GM10847 (cell line): ENCODE results near the gene MAN2C1.

Experiments used
- POLR2A ChIP-seq: IDR thresholded peaks from 2 replicates; pipeline ENCODE4 v1.6.1; 2011; ENCODE audit not compliant: insufficient read length; ENCODE audit errors: extremely low read depth

The MAN2C1 gene

DNA sequence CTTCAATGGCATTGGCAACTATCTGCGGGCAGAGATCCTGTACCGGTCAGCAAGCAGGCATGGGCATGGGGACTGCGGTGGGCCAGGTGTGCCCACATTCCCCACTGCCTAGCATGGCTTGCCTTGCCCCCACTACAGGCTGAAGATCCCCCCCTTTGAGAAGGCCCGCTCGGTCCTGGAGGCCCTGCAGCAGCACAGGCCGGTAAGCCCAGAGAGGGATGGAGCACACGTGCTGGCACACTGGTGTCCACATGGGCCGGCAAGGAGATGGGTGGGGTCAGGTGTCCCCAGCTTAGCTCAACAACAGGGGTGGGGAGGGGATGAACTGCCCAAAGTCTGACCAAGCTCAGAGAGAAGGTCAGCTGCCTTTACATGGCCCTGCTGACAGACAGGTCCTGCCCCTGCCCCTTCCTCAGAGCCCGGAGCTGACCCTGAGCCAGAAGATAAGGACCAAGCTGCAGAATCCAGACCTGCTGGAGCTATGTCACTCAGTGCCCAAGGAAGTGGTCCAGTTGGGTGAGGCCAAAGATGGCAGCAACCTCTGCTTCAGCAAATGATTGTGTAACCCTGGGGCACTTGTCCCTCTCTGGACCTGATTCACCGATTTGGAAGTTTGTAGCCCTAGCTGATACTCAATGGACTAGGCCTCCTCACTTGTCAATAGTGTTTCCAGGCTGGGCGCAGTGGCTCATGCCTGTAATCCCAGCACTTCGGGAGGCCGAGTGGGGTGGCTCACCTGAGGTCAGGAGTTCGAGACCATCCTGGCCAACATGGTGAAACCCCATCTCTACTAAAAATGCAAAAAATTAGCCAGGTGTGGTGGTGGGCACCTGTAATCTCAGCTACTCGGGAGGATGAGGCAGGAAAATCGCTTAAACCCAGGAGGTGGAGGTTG, 16.0 kb downstream of the MAN2C1 start:
- TF ChIP-seq POLR2A: no peak

- no peak for TF ChIP-seq POLR2A
These were observed 17.6 kb downstream of the MAN2C1 start for GRCh38 chr15:75350601-75351361.

DNA sequence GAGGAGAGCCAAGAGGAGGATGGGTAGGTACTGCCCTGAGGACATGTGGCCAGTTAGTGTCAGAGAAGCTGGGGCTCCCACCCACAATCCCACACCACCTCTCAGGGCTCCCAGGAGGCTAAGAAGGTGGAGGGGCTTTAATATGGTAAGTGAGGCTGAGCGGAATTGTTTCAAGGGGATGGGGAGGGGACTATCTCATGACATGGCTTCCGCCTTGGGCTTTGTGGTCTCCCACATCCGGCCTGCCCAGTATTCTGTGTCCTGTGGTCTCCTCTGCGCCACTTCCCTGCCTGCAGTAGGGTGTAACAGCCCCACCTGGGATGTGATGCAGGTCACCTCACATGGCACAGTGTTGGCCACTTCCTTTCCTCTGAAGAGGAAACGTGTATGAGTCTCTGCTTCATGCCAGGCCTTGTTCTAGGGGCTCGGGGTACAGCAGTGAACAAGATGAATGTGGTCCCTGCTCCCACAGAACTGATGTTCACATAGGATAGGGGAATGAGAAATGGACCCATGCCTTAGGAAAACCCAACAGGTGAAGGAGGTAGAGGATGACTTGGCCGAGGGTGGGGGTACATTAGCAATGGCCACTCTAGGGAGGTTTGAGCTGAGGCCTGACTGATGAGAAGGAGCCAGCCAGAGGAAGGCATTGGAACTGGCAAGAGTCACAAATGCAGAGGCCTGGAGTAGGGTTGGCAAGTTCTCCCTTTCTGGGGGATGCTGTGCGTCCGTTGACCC, 18.4 kb downstream of the MAN2C1 start:
- TF ChIP-seq POLR2A: no peak

- TF ChIP-seq POLR2A: no peak
These were observed 19.7 kb downstream of the MAN2C1 start for GRCh38 chr15:75348562-75349350.

DNA sequence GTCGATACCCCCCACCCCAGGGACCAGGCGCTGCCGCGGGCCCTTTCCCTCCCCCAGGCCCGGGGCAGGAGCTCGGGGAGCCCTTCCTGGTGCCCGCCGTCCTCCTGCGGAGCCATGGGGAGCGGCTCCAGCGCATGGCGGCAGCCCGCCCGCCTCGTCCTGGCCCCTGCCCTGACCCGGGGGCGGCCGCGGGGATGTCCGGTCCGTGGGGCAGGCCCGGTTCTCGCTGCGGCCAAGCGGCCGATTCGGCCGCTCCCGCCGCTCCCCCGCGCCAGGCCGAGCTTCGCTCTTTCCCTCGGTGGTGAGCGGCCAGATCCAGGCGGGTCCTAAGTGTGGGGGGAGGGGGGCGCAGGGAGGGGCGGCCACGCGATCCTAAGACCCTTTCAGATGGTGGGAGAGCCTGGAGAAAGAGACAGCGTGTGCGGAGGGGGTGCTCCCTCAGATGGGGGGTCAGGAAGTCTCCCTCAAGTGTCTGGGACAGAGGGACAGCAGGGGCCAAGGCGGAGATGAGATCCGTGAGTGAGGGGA, 20.3 kb downstream of the MAN2C1 start:
- no peak for TF ChIP-seq POLR2A

DNA sequence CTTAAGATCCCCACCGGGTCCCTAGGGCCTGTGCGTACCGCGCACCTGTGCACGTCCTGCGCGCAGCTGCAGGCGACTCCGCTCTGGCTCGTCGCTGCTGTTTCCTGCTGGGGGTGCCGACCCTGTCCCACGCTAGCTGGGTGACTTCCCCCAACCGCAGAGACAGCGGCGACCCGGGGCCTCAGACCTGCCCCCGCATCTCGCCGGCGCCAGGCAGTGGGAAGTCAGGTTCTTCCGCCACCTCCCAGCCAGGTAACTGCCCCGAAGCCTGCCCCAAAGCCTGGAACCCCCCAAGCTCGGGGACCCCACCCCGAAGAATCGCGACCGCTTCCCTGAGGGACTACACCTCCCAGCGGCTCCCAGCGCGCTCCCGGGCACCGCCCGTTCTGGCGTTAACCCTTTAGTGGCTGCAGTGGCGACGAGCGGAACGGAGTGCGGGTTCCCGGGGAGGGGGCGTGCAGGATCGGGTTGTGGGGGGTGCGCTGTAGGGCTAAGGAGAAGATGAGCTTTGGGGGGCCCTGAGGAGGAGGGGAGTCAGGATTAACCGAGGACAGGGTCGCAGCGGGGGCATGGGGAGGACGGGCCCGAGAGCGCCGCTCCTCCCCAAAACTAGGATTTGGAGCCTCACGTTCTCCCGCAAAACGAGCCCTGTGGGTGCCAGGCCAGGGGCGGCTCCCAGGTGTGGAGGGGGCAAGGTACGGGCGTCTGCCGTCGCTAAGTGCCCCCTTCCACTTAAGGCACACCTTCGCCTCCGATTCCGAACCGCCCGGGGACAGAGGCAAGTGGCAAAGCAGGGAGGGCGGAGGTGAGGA, 21.0 kb downstream of the MAN2C1 start:
- TF ChIP-seq POLR2A: no peak

- TF ChIP-seq POLR2A: no peak
These were observed 21.6 kb downstream of the MAN2C1 start, which contains the start of gene NEIL1 for GRCh38 chr15:75346796-75347221. Gene NEIL1 (plus strand): TSS chr15:75347039. CDS start chr15:75348906, 1,867 bp downstream.

- TF ChIP-seq POLR2A: no peak
These were observed 26.2 kb downstream of the MAN2C1 start for GRCh38 chr15:75342221-75342620.

- TF ChIP-seq POLR2A: no peak
These were observed 28.7 kb downstream of the MAN2C1 start for GRCh38 chr15:75339531-75340240.

GRCh38 chr15:75338661-75339240, 29.7 kb downstream of the MAN2C1 start:
- no peak for TF ChIP-seq POLR2A

GRCh38 chr15:75335705-75336355, 32.6 kb downstream of the MAN2C1 start, which contains the start of gene COMMD4:
Gene COMMD4 (plus strand): TSS chr15:75336063. CDS start chr15:75336090, 27 bp downstream.
- TF ChIP-seq POLR2A: peak; percentile 34

DNA sequence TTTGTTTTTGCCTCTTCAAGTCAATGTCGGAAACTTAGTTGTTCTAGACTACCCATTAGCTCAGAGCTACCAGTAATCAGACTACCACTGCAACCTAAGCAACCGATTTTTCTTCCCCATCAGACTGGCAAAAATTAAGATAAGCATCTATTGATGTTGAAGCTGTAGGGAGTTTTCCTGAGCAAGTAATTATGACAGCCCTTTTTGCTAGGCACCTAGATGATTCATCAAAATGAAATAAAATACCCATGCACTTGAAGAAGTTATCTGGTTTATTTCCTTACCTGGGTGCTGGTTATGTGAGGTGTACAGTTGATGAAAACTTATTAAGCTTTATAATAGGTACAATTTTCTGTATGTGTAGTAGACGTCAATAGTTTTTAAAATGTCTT, 33.1 kb downstream of the MAN2C1 start:
- TF ChIP-seq POLR2A: no peak
